NCI-H82 treated with DMSO at 0.1 percent for 48 hours (cell line): ENCODE data around the gene BBS1.

Experiments
- DNase-seq: peaks from one replicate; lab custom pipeline; 2025; ENCODE audit not compliant: unreplicated experiment; lab: John Stamatoyannopoulos, UW

The BBS1 gene

GRCh38 chr11:66548774-66549630 is 38.6 kb downstream of the BBS1 start:
- no peak for DNase-seq

- DNase-seq, result no peak
Observed at GRCh38 chr11:66549696-66550095, 39.3 kb downstream of the BBS1 start.

GRCh38 chr11:66550887-66551286 is 40.5 kb downstream of the BBS1 start:
- DNase-seq, result no peak

GRCh38 chr11:66554602-66555001 is 44.2 kb downstream of the BBS1 start:
- DNase-seq, result no peak

- no peak for DNase-seq
Observed at GRCh38 chr11:66555416-66555815, 45.0 kb downstream of the BBS1 start.

GRCh38 chr11:66556086-66556485 is 45.7 kb downstream of the BBS1 start:
- DNase-seq, result no peak

- DNase-seq, result no peak
Observed at GRCh38 chr11:66557733-66558326, 47.4 kb downstream of the BBS1 start.

- no peak for DNase-seq
Observed at GRCh38 chr11:66559142-66559865, 48.9 kb downstream of the BBS1 start.

- DNase-seq, result no peak
Observed at GRCh38 chr11:66559866-66560676, 49.6 kb downstream of the BBS1 start.

- DNase-seq, result no peak
Observed at GRCh38 chr11:66561178-66561974, 50.9 kb downstream of the BBS1 start.

GRCh38 chr11:66561975-66562248 is 51.5 kb downstream of the BBS1 start:
- DNase-seq, result no peak

GRCh38 chr11:66562275-66562674 is 51.8 kb downstream of the BBS1 start:
- no peak for DNase-seq

- DNase-seq, result no peak
Observed at GRCh38 chr11:66562907-66563583, 52.6 kb downstream of the BBS1 start.

GRCh38 chr11:66563832-66564231 is 53.4 kb downstream of the BBS1 start:
- no peak for DNase-seq

GRCh38 chr11:66564538-66564937 is 54.1 kb downstream of the BBS1 start:
- DNase-seq, result no peak

- DNase-seq, result no peak
Observed at GRCh38 chr11:66564984-66565383, 54.5 kb downstream of the BBS1 start.

- no peak for DNase-seq
Observed at GRCh38 chr11:66566221-66566620, 55.8 kb downstream of the BBS1 start.

- no peak for DNase-seq
Observed at GRCh38 chr11:66567787-66568123, 57.3 kb downstream of the BBS1 start.

GRCh38 chr11:66568124-66568916 is 57.9 kb downstream of the BBS1 start, which contains the start of gene CTSF:
CTSF (minus strand) TSS chr11:66568606; CDS start chr11:66568486, 120 bp downstream.
- DNase-seq, result no peak
